Measurements from ENCODE around the gene NPIPB6.
A peak's percentile ranks its signal among the peaks of the same experiment; 100 is the strongest.

Gene NPIPB6

GRCh38 chr16:28295276-28295675 lies 68.0 kb downstream of the NPIPB6 start:
- H3K27me3 Mint-ChIP-seq = no peaks in the 10 kb centered on the region
- no peaks in the 10 kb centered on the region for H3K9me3 Mint-ChIP-seq (ENCODE audit: low read depth)
- H3K27ac Mint-ChIP-seq = peak overlapping the region; percentile 81
- H3K4me3 Mint-ChIP-seq = peak overlapping the region; percentile 82
- H3K36me3 Mint-ChIP-seq = no peaks in the 10 kb centered on the region
- H3K4me1 Mint-ChIP-seq (ENCODE audit: low read depth) = peaks cover 68% of the 10 kb centered on the region

DNA sequence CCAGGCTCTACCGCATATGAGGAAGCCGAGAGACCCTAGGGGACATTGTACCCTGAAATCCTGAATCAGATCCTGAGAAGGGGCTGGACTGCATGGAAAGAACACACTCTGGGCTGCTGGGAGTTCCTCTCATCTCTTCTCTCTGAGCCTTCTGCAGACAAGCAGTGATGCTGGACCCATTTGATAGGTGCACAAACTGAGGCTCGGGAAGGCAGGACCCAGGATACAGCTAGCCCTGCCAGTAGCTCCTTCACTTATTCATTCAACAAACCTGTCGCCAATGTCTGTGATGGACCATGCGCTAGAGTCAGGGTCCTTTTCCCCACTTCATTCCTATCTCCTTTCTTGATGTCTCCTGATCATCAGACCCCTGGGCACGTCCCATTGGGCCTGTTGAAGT lies 69.1 kb downstream of the NPIPB6 start:
- H3K27ac Mint-ChIP-seq = peak overlapping the region; percentile 34
- no peaks in the 10 kb centered on the region for H3K27me3 Mint-ChIP-seq
- H3K36me3 Mint-ChIP-seq = no peaks in the 10 kb centered on the region
- no peaks in the 10 kb centered on the region for H3K9me3 Mint-ChIP-seq (ENCODE audit: low read depth)
- peak overlapping the region; percentile 82 for H3K4me3 Mint-ChIP-seq
- peaks cover 66% of the 10 kb centered on the region for H3K4me1 Mint-ChIP-seq (ENCODE audit: low read depth)

GRCh38 chr16:28293601-28293960 lies 69.7 kb downstream of the NPIPB6 start:
- Mint-ChIP-seq H3K27me3 (no peaks in the 10 kb centered on the region), H3K9me3 (ENCODE audit: low read depth) (no peaks in the 10 kb centered on the region), H3K4me3 (peak overlapping the region; percentile 82), H3K27ac (peak overlapping the region; percentile 34), H3K4me1 (ENCODE audit: low read depth) (peaks cover 67% of the 10 kb centered on the region), H3K36me3 (no peaks in the 10 kb centered on the region)

GRCh38 chr16:28292731-28293600 lies 70.3 kb downstream of the NPIPB6 start:
- no peaks in the 10 kb centered on the region for H3K36me3 Mint-ChIP-seq
- no peaks in the 10 kb centered on the region for H3K27me3 Mint-ChIP-seq
- H3K4me1 Mint-ChIP-seq (ENCODE audit: low read depth) = peaks cover 65% of the 10 kb centered on the region
- H3K9me3 Mint-ChIP-seq (ENCODE audit: low read depth) = no peaks in the 10 kb centered on the region
- H3K4me3 Mint-ChIP-seq = peak overlapping the region; percentile 88
- H3K27ac Mint-ChIP-seq = peak overlapping the region; percentile 76

Measured in activated naive CD8-positive, alpha-beta T cell (primary cell).